ENCODE measurements around the gene THAP4. TPM values are rescaled to one million over a fixed set of nuclear protein-coding genes. Genes with fewer than 3 reads are reported as not detected.

THAP4 gene
- total and polyA plus RNA-seq, 2 of the 13 experiments (the other 11 are each of a cell fraction or from before 2014, with no cell fraction given) = 59.7 to 75.7 TPM

- no peak for TF ChIP-seq AKNA (CRISPR knock-in tag; IDR thresholded peaks at IDR 0.05; ENCODE audit: borderline replicate concordance)
- no peak for TF ChIP-seq SRSF9 (IDR thresholded peaks at IDR 0.05; ENCODE audit: borderline replicate concordance, insufficient read depth, low read depth, low read length, poor library complexity, severe bottlenecking)
- TF ChIP-seq NR3C1 (CRISPR knock-in tag; IDR thresholded peaks at IDR 0.05) = no peak
- no peak for TF ChIP-seq KLF15 (CRISPR knock-in tag; IDR thresholded peaks at IDR 0.05; ENCODE audit: borderline replicate concordance)
- TF ChIP-seq AKAP8 (CRISPR knock-in tag; IDR thresholded peaks at IDR 0.05) = peak; percentile 85
- peak; percentile 92 for TF ChIP-seq MXD4 (CRISPR knock-in tag; IDR thresholded peaks at IDR 0.05)
- 0 out of 2 replicates have a peak, but pooled peaks have one; percentile 48 for TF ChIP-seq ZNF121 (CRISPR knock-in tag; IDR thresholded peaks at IDR 0.05)
- no peak for TF ChIP-seq PAF1 (CRISPR knock-in tag; IDR thresholded peaks at IDR 0.05)
- TF ChIP-seq ZFP36L1 (CRISPR knock-in tag; IDR thresholded peaks at IDR 0.05) = no peak
- TF ChIP-seq ZIK1 (CRISPR knock-in tag; IDR thresholded peaks at IDR 0.05; ENCODE audit: borderline replicate concordance, low read depth) = peak; percentile 71; the same call in 1 of the 2 replicates
- peak; percentile 76 for TF ChIP-seq MIXL1 (CRISPR knock-in tag; IDR thresholded peaks at IDR 0.05)
- no peak for TF ChIP-seq EZH2 (conservative IDR thresholded peaks at IDR 0.05; ENCODE audit: low read depth, low read length)
- TF ChIP-seq ZNF713 (CRISPR knock-in tag; IDR thresholded peaks at IDR 0.05) = 0 out of 2 replicates have a peak, but pooled peaks have one; percentile 43
- TF ChIP-seq GPN1 (CRISPR knock-in tag; IDR thresholded peaks at IDR 0.05; ENCODE audit: borderline replicate concordance) = no peak
- peak; percentile 94 for TF ChIP-seq SALL1 (CRISPR knock-in tag; IDR thresholded peaks at IDR 0.05)
- peak; percentile 43; the same call in 1 of the 2 replicates for TF ChIP-seq KDM4B (CRISPR knock-in tag; IDR thresholded peaks at IDR 0.05)
- no peak for TF ChIP-seq ZNF777 (CRISPR knock-in tag; IDR thresholded peaks at IDR 0.05)
- peak; percentile 79; the same call in 1 of the 2 replicates for TF ChIP-seq BRCA1 (CRISPR knock-in tag; IDR thresholded peaks at IDR 0.05)
- TF ChIP-seq HOXA7 (CRISPR knock-in tag; IDR thresholded peaks at IDR 0.05) = no peak
- no peak for TF ChIP-seq ZNF282 (IDR thresholded peaks at IDR 0.05; ENCODE audit: partially characterized antibody)
- peak; percentile 52; the same call in 1 of the 2 replicates for TF ChIP-seq NRL (CRISPR knock-in tag; IDR thresholded peaks at IDR 0.05; ENCODE audit: borderline replicate concordance)
- peak; percentile 71; the same call in 1 of the 2 replicates for TF ChIP-seq PRDM10 (CRISPR knock-in tag; IDR thresholded peaks at IDR 0.05; ENCODE audit: low read depth)
- TF ChIP-seq ISL2 (CRISPR knock-in tag; IDR thresholded peaks at IDR 0.05) = no peak
- peak; percentile 72; the same call in 1 of the 2 replicates for TF ChIP-seq ZNF572 (CRISPR knock-in tag; IDR thresholded peaks at IDR 0.05)
Observed at GRCh38 chr2:241653210-241653750, 16.3 kb upstream of the THAP4 start (continued).
